NCI-H510A treated with DMSO at 0.1 percent for 48 hours (cell line): ENCODE results near the gene KRTAP5-11.
"Not testable (repeated sequence)": the region's sequence is repeated elsewhere in the genome, so short reads cannot be mapped to it uniquely, and the experiment has no call there.

Experiments
- DNase-seq: peaks from one replicate; lab custom pipeline; 2025; lab: John Stamatoyannopoulos, UW

Gene KRTAP5-11

DNA sequence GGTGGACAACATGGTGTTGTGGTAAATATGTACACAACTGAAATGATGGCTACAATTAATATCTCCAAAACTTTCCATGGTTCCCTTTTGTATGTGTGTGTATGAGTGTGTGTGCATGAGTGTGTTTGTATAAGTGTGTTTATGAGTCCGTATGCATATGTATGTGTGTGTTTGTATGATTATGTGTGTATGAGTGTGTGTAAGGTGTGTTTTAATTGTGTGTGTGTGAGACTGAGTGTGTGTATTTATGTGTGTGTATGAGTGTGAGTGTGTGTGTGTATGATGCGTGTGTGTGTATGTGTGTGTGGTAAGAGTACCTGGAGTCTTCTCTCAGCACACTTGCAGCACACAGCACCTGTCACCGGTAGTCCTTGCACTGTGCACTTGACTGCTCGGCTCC, 26.7 kb downstream of the KRTAP5-11 start:
- no peak for DNase-seq

DNA sequence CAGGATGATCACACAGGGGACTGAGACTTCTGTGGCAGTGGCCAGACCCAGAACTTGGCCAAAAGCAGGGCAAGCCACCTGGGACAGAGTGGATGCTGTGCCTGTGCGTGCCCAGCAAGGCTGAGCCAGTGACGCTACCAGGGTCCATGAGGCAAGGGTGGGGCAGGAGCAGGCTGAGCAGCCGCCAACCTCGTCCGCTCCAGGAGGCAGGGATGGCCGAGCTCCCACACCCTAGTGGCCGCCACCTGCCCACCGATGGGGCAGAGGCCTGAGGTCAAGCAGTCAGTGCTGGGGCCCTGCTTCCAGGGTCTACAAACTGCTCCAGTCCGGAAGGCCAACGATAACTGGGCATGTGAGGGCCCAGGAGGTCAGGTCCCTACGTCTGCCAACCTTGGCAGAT, 27.2 kb downstream of the KRTAP5-11 start:
- DNase-seq = no peak

DNA sequence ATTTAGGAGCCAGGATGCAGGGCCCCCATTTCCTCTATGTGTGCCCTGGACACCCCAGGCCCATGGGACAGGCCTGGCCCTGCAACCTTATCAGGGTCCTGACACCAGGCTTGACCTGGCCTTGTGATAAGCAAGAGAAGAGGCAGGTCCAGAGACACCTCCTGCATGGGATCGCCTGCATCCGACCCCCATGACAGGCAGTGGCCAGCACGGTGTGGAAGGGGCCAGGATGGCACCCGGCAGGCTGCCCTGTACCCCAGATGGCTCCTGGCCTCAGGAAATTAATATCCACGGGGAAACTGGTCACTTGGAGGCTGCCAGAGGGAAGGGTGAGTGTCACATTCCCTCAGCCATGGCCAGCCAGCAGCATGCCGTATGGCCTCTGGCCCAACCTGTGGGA, 27.7 kb downstream of the KRTAP5-11 start:
- no peak for DNase-seq

DNA sequence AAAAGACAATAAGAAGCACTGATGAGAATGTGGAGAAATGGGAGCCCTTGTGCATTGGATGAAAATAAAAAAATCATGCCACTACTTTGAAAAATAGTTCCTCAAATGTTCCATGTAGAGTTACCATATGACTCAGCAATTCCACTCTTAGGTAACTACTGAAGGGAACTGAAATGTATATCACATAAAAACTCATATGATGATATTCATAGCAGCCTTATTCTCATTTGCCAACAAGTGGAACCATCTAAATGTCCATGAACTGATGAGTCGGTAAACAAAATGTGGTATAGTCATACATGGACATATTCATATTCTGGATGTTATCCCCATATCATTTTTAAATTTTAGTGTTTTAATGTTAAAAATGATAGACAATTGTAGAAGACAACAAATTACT, 31.0 kb downstream of the KRTAP5-11 start:
- no peak for DNase-seq

DNA sequence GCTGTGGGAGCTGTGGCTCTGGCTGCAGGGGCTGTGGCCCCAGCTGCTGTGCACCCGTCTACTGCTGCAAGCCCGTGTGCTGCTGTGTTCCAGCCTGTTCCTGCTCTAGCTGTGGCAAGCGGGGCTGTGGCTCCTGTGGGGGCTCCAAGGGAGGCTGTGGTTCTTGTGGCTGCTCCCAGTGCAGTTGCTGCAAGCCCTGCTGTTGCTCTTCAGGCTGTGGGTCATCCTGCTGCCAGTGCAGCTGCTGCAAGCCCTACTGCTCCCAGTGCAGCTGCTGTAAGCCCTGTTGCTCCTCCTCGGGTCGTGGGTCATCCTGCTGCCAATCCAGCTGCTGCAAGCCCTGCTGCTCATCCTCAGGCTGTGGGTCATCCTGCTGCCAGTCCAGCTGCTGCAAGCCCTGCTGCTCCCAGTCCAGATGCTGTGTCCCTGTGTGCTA, 33.9 kb downstream of the KRTAP5-11 start:
- DNase-seq = no peak

DNA sequence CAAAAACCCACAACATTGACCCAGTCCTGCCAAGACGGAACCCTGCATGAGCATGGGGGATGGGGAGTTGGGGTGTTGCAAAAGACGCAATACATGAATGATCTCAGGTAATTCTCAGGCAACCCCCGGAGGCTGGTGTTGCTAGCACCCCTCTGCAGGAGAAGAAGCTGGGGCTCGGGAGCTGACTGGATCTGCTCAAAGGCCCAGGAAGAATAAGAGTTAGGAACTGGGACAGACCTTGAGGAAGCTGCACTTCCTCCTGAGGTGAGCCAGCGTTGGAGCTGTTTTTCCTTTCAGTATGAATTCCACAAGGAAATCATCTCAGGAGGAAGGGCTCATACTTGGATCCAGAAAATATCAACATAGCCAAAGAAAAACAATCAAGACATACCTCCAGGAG, 34.6 kb downstream of the KRTAP5-11 start, which contains the start of gene KRTAP5-9:
TSS of gene KRTAP5-9 (plus strand) at position 301 of the 400 bp plus-strand sequence. CDS start 238 bp downstream, outside the sequence.
- no peak for DNase-seq

DNA sequence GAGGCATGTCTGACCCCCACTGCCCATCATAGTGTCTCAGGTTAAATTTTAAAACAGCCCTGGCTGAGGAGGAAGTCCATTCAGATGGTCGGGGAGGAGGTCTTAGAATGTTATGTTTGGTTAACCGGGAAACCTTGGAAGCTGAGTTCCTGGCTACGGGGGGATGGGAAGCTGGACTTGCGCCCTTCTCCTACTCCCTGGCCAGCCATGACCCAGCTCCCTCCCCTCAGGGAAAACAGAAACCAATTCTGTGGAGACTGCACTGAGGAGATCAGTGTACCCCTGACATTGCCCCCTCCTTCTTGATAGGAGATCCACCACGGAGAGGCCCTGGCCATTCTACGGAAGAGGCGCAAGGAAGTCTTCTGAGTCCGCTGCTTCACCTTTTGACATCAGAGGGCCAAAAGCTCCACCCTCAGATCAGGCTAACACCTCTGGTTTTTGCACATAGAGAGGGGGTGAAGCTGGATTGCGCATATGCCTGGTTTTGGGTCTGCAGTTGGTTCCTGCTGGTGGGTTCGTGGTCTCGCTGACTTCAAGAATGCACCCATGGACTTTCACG, 37.2 kb downstream of the KRTAP5-11 start:
- DNase-seq = no peak

DNA sequence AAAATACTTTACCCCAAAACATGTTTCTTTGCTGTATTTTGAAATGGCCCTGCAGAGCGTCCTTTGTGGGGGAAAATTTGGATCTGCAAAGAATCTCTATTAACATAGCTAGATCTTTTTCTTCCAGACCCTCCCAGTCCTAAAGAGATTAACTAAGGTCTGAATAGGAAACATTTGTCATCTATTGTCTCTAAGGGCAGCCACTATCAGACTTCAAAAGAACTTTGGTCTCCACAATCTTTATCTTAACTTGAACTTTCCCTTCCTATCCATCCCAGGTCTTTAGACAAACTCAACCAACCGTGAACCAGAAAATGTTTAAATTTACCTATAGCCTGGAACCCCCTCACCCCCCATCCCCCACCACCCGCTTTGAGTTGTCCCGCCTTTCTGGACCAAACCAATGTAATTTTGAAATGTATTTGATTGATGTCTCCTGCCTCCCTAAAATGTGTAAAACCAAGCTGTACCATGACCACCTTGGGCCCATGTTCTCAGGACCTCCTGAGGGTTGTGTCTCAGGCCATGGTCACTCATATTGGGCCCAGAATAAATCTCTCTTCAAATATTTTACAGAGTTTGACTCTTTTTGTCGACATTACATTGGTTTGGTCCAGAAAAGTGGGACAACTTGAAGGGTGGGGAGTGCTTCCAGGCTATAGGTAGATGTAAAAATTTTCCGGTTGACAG, 38.0 kb downstream of the KRTAP5-11 start:
- DNase-seq = no peak

DNA sequence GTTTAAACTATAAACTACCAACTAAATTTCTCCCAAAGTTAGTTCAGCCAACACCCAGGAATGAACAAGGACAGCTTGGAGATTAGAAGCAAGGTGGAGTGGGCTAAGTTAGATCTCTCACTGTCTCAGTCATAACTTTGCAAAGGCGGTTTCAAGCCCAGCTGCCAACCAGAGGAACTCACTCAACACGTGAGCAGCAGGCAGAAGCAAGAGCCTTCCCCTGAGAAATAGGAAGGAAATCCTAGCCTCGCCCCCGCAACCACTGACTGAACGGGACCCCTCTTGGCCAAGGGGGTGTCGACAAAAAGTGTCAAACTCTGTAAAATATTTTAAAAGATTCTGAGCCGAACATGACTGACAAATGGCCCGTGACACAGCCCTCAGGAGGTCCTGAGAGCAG, 38.8 kb downstream of the KRTAP5-11 start:
- DNase-seq = no peak

- no peak for DNase-seq
These were observed 39.5 kb downstream of the KRTAP5-11 start for GRCh38 chr11:71542879-71543777.

DNA sequence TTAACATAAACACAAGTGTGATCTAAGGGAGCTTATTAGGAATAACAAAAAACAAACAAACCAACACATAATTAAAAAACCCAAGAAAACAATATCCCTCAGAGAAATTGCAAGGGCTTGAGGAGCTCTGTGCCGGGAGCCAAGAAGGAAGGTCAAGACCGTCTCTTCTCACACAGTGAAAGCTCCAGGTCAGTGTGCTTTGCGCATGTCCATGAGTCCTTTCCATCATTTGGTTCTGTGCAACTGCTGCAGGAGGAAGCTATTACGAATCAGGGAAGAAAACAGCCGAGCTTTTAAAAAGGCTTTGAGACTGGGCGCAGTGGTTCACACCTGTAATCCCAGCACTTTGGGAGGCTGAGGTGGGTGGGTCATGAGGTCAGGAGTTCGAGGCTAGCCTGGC, 40.3 kb downstream of the KRTAP5-11 start:
- no peak for DNase-seq

DNA sequence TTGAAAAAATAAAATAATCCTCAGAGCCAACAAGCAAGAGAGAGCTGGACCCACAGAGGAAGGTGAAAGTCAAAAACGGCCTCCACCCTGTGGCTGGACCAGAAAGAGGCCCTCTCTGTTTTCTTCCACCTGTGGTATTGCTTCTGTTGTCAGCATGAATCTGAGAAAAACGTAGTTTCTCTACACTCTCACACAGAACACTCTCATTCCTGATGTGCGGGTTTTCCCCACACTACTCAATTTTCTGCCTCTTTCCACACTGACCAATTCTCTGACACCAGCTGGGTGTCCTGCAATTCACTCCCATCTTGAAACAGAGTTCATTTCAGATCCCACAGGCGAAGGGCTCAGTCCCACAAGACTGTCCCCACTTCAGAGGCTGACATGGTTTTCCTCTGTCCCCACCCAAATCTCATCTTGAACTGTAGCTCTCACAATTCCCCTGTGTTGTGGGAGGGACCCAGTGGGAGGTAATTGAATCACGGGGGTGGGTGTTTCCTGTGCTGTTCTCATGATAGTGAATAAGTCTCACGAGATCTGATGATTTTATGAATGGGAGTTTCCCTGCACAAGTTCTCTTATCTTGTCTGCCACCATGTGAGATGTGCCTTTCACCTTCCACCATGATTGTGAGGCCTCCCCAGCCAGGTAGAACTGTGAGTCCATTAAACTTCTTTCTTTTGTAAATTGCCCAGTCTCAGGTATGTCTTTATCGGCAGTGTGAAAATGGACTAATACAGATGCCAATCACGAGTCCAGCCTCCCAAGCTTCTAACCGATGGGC, 42.0 kb downstream of the KRTAP5-11 start:
- DNase-seq = not testable (repeated sequence)

DNA sequence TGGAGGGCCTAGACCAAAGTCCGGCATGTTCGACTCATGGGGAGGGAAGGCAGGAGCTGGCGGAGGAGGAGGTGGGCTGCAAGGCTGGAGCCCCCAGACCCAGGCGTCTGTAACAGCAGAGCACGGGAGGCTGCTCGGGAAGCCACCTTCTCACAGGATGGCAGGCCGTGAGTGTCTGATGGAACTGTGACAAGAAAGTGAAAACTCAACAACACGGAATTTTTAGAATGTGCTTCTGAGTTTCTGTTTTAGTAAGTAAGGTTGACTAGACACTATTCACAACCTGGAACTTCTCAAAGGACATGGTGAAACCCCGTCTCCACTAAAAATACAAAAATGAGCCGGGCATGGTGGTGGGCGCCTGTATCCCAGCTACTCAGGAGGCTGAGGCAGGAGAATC, 42.7 kb downstream of the KRTAP5-11 start:
- DNase-seq = not testable (repeated sequence)

- no peak for DNase-seq
These were observed 43.7 kb downstream of the KRTAP5-11 start for GRCh38 chr11:71539017-71539416.

GRCh38 chr11:71538666-71538990, 44.0 kb downstream of the KRTAP5-11 start:
- no peak for DNase-seq

GRCh38 chr11:71537977-71538665, 44.6 kb downstream of the KRTAP5-11 start, which contains the start of gene KRTAP5-8:
Gene KRTAP5-8, plus strand, starts transcription at chr11:71538025. Its CDS starts 31 bp downstream, at chr11:71538056.
- DNase-seq = not testable (repeated sequence)

DNA sequence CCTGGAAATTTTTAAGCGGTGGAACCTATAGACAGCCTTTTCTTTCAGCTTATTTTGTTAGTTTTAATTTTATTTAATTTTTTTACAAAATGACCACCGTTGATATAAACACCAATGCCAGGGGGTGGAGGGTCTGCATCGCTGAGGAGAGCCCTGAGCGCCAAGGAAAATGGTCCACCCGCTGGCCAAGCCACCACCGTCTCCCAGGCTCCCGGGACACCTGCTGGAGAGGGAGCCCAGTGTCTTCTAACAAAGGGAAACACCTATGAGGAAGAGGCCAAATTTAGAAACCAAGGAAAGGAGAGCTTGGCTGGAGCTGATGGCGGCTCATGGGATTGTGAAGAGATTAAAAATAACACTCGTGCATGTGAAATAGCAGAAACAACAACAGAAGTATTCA, 45.1 kb downstream of the KRTAP5-11 start:
- DNase-seq = no peak

- DNase-seq = no peak
These were observed 46.9 kb downstream of the KRTAP5-11 start for GRCh38 chr11:71535825-71536224.

- not testable (repeated sequence) for DNase-seq
These were observed 47.7 kb downstream of the KRTAP5-11 start for GRCh38 chr11:71534711-71535608.

- no peak for DNase-seq
These were observed 50.6 kb downstream of the KRTAP5-11 start for GRCh38 chr11:71532036-71532610.
